GM18502 (cell line): ENCODE results near the gene SURF1.
A peak's percentile ranks its signal among the peaks of the same experiment; 100 is the strongest.

Experiments used
- ATAC-seq: cut with Tn5 transposase; IDR thresholded peaks from one replicate; pipeline ENCODE4 v1.9.1; 2021; ENCODE audit warnings: mild to moderate bottlenecking; ENCODE audit not compliant: unreplicated experiment, poor library complexity

Gene SURF1

DNA sequence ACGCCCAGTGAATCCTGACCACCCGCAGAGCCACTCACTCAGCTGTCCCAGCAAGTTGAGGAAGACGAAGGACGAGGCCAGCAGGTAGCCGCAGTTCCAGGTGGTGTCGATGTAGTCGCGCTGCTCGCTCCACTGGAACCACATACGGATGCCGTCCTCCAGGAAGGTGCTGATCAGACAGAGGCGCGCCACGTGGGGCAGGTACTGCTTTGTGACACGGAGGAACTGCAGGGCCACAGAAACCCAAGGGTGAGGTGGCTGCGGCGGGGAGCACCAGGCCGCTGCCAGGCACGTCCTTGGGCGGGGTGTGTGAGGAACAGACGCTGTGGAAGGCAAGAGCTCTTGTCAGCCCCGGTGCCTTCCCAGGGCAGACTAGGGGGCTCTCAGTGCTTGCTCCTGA lies 10.9 kb upstream of the SURF1 start:
- no peak for ATAC-seq

DNA sequence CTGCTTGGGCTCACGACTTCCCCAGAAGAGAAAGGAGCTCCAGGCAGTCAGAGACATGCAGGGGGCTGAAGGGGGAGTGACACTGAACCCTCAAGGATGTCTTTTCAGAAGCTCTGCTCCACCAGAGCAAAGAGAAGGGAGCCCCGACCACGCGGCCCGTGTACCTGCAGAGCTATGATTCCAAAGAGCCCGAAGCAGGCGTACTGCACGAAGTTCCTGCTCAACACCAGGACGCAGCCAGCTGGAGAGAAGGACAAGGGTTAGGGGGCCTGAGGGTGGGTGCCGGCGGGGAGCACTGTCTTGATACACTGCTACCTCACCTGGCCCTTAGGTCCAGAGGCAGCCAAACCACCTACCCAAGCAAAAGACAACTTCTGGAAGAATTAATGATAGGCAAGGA lies 10.1 kb upstream of the SURF1 start:
- ATAC-seq, result no peak

DNA sequence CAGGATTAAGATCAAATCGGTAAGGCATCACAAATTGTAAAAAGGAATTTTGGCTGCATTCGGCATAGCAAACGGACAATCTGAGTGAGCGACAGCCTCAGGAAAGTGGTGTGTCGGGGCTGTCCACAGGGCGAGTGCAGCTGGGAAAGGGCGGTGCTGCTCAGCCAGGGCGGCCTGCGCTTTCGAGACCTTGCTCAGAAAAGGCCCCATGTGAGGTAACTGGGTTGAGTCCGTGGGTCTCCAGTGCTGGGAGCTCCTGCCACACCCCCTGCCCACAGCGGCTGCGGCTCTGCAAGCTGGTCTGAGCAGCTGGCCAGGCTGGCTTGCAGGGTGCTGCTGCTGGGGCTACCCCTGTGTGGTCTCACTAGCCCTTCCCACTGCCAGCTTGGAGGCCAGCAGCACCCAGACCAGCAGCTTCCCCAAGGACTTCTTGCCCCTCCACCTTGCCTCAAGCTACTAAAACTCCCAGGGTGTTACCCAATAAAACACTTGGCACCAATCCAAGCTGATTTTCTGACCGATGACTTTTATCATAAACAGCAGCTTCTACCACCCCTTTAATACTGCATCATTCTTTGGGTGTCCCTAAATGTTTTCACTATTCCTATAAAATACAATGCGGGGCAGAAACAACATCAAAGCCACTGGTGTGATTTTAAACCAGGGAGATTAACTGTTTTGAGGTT lies 6.2 kb upstream of the SURF1 start:
- ATAC-seq, result no peak

DNA sequence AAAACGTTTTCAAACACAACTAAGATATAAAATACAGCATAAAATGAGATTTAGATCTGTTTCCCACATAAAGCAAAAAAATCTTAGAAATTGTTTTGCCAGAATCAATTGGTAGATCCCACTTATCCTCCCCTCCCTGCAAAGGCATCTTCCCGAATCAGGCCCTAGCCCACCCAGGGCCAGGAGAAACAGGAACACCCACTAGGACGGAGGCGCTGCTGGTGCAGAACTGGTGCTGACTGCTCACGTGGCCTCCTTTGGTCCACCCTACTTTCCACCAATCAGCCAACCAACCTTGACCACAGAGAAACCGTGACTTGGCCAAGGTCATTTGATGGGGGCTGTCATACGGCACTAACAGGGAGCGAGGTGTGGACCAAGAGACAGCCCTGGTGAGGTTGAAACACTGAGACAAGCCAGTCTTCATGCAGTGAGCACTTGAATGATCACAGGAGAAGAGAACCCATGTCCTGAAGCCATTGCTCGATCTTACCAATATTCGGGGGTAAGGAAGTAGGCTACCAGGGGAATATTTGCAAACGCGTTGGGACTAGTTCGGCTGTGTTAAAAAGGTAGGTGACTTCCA lies 5.3 kb upstream of the SURF1 start:
- ATAC-seq, result no peak

DNA sequence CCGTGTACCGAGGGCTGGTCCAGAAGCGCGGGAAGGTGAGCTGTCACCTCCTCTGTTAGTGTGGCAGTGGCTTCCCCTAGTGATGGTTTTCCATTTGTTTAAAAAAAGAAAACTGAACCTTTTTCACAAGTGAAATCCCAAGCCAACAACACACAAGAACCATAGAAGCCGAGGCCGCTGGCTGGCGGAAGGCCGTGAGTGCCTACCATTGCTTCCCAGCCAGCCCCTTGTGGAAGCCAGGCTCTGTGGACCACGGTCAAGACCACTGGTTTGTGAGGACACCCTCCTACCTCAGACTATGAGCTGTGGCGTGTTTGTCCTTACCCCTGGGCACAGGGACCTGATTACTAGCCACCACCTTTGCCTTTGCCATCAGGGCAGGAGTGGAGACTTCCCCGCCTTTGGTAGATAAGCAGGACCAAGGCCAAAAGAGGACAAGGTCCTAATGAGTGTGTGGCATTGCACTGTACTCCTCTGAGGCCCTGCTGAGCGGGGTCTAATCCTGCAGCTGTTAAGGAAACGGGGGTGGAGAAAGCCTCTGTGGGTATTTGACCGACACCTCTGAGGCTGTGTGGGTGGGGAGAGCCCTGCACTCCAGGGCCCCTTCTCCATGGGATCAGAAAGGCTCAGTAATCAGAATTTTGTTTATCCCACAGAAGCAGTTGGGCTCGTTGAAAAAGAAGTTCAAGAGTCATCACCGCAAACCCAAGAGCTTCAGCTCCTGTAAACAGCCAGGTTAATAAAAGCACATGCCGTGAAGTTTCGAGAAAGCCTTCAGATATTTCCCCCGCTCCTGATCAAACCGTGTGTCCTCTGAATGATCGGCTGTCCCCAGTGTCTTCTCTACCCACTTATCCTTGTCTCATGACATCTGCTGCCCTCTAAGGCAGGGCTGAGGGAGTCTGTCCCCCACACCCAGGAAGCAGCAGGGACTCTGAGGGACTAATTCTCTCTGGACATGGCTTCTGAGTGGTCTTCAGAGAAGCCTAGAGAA lies 4.4 kb upstream of the SURF1 start:
- ATAC-seq, result no peak

DNA sequence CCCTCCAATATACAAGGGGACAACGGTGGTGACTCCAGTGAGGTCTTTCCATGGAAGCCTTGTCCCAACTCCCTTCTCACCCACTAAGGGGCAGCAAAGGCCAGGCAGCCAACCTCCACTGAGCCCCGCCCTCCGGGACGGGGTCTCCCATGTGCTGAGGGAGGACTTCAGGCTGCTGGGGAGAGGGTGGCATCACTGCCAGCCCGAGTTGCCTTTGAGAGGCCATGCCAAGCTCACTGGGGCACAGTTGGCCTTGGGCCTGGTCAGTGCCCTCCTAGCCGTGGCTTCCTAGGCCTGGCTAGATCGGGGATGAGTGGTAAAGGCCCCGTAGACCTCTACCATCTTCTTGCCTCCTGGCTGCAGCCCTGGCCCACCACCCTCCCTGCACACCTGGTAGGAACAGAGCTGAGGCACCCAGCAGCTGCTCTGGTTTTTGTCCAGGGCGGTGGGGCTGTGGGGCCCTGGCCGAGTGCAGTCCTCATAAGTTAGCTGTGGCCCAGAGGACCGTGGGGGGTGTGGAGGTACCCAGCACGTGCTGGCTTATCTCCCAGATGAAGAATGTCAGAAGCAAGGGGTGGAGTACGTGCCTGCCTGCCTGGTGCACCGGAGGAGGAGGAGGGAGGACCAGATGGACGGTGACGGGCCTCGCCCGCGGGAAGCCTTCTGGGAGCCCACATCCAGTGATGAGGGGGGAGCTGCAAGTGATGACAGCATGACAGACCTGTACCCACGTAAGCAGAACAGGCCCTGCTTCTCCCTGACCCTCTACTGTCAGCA lies 3.3 kb upstream of the SURF1 start:
- no peak for ATAC-seq

DNA sequence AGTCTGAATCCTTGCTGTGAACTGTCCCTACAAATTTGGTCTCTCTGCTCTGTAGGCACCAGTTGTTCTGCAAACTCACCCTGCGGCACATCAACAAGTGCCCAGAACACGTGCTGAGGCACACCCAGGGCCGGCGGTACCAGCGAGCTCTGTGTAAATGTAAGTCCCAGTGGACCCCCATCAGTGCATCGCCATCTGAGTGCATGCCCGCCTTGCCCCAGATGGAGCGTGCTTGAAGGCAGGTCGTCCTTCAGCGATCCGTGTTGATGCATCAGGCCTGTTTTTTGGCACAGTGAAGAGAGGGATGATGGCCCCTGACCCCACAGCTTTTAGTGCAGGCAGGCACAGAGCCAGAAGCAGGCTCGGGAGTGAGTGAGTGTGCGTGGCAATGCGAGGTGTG lies 1.4 kb upstream of the SURF1 start:
- ATAC-seq, result no peak

DNA sequence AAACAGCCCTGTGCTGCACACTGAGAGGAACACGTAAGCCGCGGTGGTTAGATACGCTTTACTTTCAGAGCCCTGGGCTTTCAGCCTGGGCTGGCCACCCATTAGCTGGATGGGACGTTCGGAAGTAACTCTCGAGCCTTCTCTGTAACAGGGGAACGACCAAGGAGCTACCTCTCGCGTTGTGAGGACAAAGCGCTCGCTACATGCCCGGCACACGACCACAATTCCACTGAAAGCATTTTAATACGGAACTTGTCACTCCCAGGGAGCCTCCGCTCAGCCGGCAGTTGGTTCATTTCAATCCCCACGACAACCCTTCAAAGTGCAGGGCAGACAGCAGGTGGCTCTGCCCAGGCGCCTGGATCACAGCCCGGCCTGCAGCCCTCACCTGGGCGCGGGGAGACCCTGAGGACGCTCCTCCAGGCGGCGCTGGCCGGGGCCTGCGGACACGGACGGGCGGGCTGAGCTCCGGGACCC lies 368 bp downstream of the SURF1 start:
- ATAC-seq, result peak; percentile 36

DNA sequence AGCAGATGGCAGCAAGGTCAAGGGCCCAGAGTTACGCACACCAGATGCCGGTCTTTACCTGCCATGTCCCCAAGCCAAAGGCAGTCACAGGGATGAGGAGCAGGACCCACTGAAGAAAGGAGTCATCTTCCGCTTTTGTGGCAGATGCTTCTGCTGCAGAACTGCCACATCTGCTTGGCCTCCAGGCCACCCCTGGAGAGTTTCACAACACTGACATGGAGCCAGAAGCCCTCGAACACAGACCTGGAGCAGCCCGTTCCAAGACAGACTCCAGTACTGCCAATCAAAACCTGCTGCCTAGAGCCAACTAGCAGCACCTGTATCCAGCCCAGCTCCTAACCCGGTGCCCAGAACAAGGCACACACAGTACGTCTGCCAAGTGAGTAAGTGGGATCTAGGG lies 1.5 kb downstream of the SURF1 start:
- no peak for ATAC-seq

DNA sequence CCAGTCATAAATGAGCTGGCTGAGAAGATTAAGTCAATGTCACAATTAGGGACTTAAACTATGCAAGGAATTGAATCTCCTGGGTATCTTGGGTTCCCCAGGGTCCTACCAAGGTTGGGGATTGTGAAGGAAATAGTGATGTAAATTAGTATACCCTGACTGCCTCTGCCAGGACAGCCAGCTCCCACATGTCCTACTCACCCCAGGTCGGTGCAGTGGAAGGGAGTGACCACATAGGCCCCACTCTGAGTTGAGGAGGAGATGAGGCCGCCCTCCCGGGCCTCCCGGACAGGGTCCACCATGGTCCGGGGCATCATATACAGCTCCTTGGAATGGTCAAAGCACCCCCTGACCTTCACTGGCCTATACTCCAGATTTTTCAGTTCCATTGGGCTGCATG lies 2.7 kb downstream of the SURF1 start:
- ATAC-seq, result no peak

DNA sequence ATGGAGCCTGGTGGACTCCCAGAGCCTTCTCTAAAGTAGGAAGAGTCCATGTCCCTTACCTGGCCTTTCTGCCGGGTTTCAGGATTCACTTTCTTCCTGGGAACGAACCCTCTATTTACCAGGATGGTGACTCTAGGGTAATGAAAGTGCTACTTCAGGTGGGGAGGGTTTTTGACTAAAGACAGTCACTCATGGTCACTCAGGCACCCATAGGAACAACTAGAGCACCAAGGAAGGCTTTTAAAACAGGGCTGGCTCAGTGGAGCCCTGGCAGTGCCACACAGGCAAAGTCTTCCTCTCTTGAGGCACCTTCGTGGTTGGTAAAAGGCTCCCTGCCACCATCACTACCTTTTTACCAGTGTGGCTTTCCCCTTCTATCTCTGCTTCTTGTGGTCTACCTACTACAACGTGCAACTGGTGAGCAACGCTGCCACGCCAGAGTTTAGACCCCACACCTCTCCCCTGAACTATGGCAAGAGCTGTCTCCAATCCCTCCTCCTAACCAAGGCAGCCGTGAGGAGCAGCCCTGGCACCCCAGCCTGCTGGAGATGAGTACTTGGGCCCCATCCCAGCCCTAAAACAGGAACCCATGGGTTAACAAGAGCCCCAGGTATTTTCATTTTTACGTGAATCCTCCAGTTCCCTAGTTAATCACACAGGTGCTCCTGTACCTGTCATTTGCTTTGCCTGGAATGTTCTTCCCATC lies 3.5 kb downstream of the SURF1 start:
- ATAC-seq, result no peak

DNA sequence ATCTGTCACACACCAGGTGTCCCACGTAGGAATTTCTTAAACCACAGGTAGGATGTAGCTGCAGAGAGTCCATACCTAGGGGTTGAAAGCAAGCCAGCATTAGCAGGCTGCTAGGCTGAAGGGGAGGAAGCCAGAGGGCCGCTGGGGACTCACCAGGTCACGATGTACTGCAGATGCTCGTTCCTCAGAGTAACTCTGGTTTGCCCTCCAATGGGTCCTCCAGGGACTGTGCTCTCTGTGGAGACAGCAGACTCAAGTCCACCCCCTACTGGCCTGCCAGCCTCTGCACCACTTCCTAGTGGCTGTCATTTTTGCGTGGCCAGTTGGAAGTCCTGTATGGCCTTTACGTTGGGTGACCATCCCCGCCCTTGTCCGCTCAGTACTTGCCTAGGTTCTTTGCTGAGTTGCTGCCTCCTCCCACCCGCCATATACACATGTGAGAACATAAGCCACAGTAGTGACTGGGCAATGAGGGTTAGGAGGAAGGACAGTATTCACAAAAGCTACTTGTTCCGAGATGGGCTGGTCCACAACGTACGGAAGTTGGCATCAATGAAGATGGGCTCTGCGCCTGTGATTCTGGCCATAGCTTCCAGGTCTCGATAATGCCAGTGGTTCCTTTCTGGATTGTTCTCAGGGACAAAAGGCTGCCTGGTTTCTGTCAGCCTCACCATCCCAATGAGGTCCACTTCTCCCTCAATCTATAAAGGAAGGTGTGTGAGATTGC lies 4.2 kb downstream of the SURF1 start:
- no peak for ATAC-seq

DNA sequence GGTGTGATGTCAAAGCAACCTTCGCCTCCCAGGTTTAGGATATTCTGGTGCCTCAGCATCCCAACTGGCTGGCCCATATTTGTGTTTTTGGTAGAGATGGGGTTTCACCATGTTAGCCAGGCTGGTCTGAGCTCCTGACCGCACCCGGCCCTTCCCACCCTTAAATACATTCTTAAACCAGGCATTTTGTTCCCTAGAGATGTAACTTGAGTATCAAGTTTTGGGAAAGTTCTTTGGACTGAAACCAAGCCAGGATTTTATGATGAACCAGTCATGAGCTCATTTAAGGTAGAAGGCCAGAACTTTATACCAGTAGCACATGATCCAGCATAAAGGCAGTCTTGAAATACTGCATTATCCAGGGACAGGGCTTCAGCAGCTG lies 4.8 kb downstream of the SURF1 start:
- ATAC-seq, result no peak

DNA sequence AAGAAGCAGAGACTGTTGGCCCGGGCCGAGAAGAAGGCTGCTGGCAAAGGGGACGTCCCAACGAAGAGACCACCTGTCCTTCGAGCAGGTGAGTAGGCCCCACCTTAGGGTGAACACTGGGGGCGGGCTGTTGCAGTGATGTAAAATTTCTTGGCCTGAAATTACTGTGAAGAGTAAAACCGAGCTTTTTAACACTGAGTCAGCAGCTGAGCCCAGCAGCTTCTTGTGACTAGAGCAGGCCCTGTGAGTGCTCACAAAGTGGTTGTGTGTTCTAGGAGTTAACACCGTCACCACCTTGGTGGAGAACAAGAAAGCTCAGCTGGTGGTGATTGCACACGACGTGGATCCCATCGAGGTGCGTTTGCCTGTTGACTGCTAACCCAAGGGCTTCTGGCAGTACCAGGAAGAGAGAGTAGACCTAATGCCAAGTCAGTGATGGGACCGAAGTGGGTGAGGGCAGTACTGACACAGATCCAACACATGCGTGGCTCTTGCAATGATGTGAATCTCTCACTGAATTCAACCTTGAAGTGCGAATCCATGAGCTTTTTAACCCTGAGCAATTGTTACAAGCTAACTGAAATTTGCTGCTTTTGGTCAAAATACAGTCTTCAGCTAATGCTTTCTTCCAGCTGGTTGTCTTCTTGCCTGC lies 6.2 kb downstream of the SURF1 start:
- ATAC-seq, result no peak

DNA sequence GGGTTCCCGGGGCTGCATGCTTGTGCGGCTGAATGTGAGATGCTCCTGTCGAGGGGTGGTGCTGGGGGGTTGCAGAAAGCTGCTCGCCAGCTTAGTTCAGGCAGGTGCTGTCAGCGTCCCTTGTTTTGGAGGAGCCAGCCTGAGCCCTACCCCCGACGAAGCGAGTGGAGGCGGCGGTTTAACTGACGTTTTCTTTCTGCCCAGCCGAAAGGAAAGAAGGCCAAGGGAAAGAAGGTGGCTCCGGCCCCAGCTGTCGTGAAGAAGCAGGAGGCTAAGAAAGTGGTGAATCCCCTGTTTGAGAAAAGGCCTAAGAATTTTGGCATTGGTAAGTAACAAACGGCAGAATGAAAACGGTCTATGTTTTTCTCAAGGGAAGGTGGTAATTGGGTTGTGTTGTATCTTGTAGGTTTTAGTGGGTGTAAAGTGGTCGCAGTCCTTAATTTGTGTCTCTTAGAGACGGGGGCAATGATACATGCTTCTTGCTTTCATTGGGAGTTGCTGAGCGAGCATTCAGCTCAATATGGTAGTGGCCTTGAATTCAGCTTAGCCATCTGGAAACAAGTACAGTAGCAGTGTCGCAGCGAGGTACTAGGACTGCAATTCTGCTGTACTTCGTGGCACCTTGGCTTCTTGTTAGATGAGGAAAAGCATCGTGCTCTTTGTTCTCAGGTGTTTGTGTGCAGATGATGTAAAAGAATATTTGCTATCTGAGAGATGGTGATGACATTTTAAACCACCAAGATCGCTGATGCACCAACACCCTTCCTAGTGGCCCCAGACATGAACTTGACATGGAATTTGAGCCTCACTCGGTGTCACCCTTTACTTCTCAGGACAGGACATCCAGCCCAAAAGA lies 7.3 kb downstream of the SURF1 start:
- no peak for ATAC-seq

DNA sequence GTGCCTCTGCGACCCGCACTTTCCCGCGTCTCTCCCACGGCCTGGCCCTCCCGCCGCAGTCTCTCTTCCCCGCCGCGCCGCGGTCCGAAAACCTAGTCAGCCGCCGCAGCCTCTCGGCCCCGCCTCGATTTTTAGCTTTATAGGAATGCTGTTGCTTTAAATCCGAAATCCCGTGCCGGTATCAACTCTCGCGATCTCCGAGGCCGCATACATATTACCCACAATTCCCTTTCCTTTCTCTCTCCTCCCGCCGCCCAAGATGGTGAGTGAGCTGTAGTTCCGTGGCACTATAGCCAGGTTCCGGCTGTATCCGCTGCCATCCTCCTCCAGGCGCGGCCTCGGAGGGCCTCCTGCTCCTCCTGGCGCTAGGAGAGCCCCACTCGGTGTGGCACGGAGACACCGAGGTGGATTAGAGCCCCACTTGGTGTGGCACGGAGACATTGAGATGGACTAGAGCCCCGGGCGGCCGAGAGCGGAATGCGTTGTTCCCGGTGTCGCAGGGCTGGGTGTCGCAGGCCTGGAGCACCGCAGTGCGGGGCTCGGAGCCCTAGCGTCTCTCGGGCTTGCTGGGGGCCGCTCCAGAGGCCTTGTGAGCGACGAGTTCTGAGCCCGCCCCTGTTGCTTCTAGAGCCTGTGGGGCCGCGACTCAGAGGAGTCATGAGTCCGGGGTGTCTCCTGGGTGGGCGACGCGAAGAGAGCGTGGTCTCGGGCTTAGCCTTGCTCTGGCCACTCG lies 8.1 kb downstream of the SURF1 start, which contains the start of the genes MED22 and RPL7A:
Gene MED22, minus strand, starts transcription at position 147 of the 733 bp plus-strand sequence. CDS start 1,469 bp downstream, outside the sequence.
Gene RPL7A, plus strand, starts transcription at position 234 of the 733 bp plus-strand sequence. Its CDS starts 26 bp downstream, at position 260.
- ATAC-seq, result peak; percentile 73

DNA sequence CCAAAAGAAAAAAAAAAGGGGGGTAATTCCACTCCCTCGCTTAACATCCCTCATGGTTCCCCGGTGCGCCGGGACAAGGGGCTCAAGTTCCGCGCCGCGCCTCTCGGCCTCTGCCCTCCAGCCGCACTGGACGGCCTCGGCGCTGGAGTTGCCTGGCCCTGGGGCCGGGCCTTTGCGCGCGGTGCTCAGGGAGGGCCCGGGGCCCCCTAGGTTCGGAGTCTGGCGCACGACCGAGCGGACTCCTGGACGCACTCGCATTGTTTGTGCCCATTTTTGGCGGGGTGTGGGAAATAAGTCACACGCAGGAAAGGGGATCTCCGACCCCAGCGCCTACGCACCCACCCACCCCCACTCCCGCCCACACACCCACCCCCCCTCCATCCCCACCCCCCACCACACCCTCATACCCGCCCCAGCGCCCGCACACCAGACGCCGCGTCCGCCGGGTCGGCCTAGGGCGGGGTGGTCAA lies 8.7 kb downstream of the SURF1 start:
- peak; percentile 39 for ATAC-seq
